HG03175 (cell line): ENCODE measurements around the gene PTGIR.

Experiments
- ATAC-seq: cut with Tn5 transposase; IDR thresholded peaks from one replicate; pipeline ENCODE4 v1.9.1; 2021; ENCODE audit warnings: mild to moderate bottlenecking, moderate library complexity; ENCODE audit not compliant: unreplicated experiment

Gene PTGIR

GRCh38 chr19:46624958-46625661, at the start of gene PTGIR:
Gene PTGIR, minus strand, starts transcription at chr19:46625089. Its CDS starts 864 bp downstream, at chr19:46624225.
- ATAC-seq = no peak

- ATAC-seq = no peak
These were observed 45.9 kb upstream of the PTGIR start for GRCh38 chr19:46670813-46671212.

- ATAC-seq = no peak
These were observed 43.8 kb upstream of the PTGIR start for GRCh38 chr19:46668662-46669061.

- ATAC-seq = no peak
These were observed 40.2 kb upstream of the PTGIR start for GRCh38 chr19:46665072-46665471.

GRCh38 chr19:46661735-46662592, 37.1 kb upstream of the PTGIR start:
- ATAC-seq = no peak

GRCh38 chr19:46661020-46661731, 36.3 kb upstream of the PTGIR start, which contains the start of gene DACT3:
Gene DACT3, minus strand, starts transcription at chr19:46661182. Its CDS starts 118 bp downstream, at chr19:46661064.
- ATAC-seq = peak; percentile 90

- ATAC-seq = no peak
These were observed 35.7 kb upstream of the PTGIR start for GRCh38 chr19:46660551-46661019.

GRCh38 chr19:46660008-46660517, 35.2 kb upstream of the PTGIR start:
- no peak for ATAC-seq

- ATAC-seq = no peak
These were observed 34.5 kb upstream of the PTGIR start for GRCh38 chr19:46659151-46660007.

- no peak for ATAC-seq
These were observed 31.7 kb upstream of the PTGIR start for GRCh38 chr19:46656541-46656940.

GRCh38 chr19:46654621-46655152, 29.8 kb upstream of the PTGIR start:
- no peak for ATAC-seq

- no peak for ATAC-seq
These were observed 25.6 kb upstream of the PTGIR start for GRCh38 chr19:46650445-46650844.

GRCh38 chr19:46648961-46649960, 24.4 kb upstream of the PTGIR start:
- no peak for ATAC-seq

- ATAC-seq = no peak
These were observed 23.4 kb upstream of the PTGIR start for GRCh38 chr19:46648060-46648960.

- ATAC-seq = no peak
These were observed 21.5 kb upstream of the PTGIR start for GRCh38 chr19:46646402-46646801.

GRCh38 chr19:46644720-46645119, 19.8 kb upstream of the PTGIR start:
- no peak for ATAC-seq

GRCh38 chr19:46640656-46641055, 15.8 kb upstream of the PTGIR start:
- ATAC-seq = no peak
